NCI-H82 treated with DMSO at 0.1 percent for 48 hours (cell line): ENCODE measurements around the gene ADAM19.
A peak's percentile ranks its signal among the peaks of the same experiment; 100 is the strongest.
"Not testable (repeated sequence)": the region's sequence is repeated elsewhere in the genome, so short reads cannot be mapped to it uniquely, and the experiment has no call there.

ENCODE experiments used
- DNase-seq: peaks from one replicate; lab custom pipeline; 2025; ENCODE audit not compliant: unreplicated experiment; lab: John Stamatoyannopoulos, UW

The ADAM19 gene

DNA sequence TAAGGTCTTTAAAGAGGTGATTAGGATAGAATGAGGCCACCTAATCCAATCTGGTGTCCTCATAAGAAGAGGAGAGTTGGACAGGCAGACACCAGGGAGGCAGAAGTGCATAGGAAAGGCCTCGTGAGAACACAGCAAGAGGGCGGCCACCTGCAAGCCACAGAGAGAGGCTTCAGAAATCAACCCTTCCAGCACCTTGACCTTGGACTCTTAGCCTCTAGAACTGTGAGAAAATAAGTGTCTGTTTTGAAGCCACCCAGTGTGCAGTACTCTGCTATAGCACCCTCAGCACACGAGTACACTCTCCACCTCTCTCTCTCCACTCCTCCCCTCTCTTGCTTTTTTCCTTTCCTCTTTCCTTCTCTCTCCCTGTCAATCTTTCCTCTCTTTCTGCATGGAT, 88.7 kb downstream of the ADAM19 start:
- no peak for DNase-seq

GRCh38 chr5:157486221-157486681, 89.3 kb downstream of the ADAM19 start:
- DNase-seq, result no peak

DNA sequence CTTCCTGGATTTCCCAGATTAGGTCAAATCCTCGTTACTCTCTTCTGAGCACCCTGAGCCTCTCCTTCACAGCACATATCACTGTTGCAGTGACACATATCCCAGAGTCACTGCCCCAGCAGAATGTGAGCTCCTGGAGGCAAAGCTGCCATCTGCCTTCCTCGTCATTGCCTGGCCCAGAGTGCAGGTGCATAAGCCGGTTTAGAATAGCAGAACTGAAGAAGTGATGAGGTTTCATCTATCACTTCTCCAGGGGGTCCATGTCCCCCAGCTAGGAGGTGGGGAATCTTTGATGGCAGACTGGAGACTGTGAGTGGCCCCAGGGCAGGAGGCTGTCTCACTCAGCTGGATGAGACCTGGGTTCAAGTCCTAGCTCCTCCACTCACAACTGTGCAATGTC, 89.8 kb downstream of the ADAM19 start:
- no peak for DNase-seq

DNA sequence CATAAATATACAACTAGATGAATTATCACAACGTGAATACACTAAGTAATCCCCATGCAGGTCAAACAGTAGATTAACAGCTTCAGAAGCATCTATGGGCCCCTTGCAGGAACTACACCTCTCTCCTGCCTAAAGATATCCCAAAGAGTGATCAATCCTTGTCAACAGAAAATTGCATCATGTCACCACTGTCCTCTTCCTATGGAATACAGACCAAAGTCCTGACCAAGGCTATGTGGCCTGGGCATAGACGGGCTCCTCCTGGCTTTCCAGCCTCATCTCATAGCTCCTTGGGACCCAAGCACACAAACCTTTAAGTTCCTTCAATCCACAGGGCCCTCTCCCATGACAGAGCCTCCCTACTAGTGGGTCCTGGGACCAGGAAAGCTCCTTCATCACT, 90.2 kb downstream of the ADAM19 start:
- no peak for DNase-seq

DNA sequence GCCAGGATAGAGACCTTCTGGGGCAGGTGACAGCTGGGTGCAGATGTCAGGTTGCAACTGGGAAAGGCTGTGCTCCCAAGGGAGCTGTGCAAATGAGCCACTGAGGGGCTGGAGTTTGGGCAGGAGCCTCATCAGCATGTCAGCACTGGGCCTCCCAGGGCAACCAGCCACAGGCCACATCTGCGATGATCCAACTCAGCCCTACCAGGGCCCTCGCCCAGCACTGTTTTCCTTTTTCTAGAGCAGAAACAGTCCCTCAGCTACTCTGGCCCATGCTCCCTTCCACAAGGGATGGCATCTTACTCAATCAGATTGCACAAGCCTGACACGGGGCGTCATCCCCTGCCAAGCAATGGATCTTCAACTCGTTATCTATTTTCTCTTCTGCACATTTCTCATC, 90.8 kb downstream of the ADAM19 start:
- no peak for DNase-seq

DNA sequence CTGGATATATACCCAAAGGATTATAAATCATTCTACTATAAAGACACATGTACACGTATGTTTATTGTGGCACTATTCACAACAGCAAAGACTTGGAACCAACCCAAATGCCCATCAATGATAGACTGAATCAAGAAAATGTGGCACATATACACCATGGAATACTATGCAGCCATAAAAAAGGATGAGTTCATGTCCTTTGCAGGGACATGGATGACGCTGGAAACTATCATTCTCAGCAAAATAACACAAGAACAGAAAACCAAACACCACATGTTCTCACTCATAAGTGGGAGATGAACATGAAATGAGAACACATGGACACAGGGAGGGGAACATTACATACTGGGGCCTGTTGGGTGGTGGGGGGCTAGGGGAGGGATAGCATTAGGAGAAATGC, 92.9 kb downstream of the ADAM19 start:
- DNase-seq, result not testable (repeated sequence)

DNA sequence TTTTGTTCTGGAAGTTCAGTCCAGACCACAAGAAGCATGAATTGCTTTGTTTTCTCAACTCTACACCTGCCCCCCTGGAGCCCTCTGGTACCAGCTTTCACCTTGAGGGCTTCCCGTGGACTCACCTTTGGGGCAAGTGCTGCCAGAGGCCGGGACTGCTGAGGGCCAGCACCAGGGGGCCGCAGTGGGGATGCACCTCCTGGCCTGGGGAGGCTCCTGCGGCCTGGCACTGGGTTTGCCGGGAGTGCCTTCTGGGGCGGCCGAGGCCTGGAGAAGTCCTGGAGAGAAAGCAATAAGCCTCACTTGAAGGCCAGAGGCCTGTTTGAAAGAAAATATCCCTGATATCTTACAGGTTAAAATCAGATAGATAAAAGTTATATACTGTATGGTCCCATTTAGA, 93.9 kb downstream of the ADAM19 start:
- no peak for DNase-seq

DNA sequence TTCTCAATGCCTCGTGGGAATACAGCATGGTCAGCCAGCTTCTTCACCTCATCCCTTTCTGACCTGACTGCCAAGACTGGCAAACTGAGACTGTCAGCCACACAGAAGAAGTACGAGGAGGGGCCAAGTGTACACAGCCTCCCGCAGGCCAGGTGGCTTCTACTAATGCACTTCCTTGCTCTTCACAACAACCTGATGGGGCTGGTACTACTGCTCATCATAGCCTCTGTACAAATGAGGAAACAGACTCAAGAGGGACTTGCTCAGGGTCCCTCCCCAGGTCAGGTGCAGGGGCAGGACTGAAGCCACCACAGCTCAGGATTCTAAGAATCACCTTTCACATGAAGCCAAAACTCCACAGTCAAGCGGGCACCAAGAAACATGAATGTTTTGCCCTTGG, 94.3 kb downstream of the ADAM19 start:
- no peak for DNase-seq

GRCh38 chr5:157479612-157480510, 95.7 kb downstream of the ADAM19 start:
- no peak for DNase-seq

- DNase-seq, result no peak
Measured at GRCh38 chr5:157479166-157479565, 96.4 kb downstream of the ADAM19 start.

DNA sequence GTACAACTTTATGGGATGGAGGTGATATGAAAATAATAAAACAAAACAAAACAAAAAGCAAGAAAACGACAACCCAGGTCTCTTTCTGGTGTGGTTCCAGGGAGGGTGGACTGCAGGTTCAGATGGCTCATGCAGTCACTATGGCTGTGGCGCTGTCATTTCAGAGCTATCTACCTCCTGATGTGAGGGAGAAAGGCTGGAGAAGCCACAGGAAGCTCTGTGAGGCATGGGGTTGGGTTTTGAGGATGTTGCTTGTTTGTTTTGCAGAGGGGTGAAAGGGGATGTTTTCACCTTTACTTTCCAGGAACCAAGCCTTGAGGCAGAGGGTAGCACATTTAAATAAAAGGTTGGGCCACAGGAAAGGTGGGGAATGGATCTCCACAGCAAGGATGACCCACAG, 96.8 kb downstream of the ADAM19 start:
- DNase-seq, result no peak

GRCh38 chr5:157477814-157478494, 97.6 kb downstream of the ADAM19 start:
- DNase-seq, result no peak

- DNase-seq, result peak; percentile 25
Measured at GRCh38 chr5:157476702-157477408, 98.7 kb downstream of the ADAM19 start.

DNA sequence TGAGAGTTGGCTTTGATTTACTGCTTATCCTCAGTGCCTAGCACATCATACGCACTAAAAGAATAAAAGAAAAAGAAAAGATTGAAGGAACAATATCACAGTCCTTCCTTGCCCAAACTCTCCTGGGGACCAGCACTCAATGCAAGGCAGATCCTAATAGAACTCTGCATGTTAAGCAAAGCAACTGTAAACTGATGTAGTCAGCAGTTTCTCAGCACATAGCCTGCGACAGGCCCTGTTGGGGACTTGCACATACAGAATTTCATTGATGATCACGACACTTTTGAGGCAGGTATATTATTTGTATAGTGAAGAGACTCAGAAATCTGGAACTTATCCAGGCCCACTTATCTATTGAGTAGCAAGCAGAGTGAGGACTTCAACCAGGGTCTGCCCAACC, 100.1 kb downstream of the ADAM19 start:
- DNase-seq, result no peak

- DNase-seq, result no peak
Measured at GRCh38 chr5:157473383-157474320, 101.9 kb downstream of the ADAM19 start.

DNA sequence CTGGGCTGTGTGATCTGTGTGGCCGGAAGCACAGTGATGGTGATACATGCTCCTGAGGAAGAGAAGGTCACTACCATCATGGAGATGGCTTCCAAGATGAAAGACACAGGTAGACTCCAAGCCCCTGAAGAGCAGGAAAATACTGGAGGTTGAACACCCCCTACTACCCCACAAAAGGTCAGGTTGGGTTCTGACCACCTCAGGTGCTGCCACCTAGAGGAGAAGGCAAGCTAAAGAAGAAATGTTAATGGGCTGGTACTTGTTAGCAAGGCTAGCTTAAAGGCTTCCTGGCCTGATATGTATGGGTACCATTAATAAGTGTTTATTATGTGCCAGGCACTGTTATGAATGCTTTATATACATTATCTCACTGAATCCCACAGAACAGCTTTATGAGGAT, 103.9 kb downstream of the ADAM19 start:
- DNase-seq, result peak; percentile 27

- no peak for DNase-seq
Measured at GRCh38 chr5:157470631-157471030, 104.9 kb downstream of the ADAM19 start.

- no peak for DNase-seq
Measured at GRCh38 chr5:157469687-157470086, 105.9 kb downstream of the ADAM19 start.

DNA sequence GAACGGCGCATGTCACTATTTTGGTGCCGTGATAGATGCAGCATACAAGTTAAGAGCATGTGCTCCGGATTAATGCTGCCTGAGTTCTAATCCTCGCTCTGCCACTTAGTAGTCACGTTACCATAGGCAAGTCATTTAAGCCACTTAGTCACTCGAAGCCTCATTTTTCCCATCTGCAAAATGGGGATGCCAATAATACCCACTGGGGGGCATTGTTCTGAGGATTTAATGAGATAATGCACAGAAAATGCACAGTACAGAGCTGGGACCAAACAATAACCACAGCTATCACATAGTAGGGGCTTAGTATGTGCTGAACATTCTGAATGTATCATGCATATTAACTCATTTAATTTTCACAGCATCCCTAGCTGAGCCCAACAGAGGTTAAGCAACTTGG, 106.5 kb downstream of the ADAM19 start:
- no peak for DNase-seq

DNA sequence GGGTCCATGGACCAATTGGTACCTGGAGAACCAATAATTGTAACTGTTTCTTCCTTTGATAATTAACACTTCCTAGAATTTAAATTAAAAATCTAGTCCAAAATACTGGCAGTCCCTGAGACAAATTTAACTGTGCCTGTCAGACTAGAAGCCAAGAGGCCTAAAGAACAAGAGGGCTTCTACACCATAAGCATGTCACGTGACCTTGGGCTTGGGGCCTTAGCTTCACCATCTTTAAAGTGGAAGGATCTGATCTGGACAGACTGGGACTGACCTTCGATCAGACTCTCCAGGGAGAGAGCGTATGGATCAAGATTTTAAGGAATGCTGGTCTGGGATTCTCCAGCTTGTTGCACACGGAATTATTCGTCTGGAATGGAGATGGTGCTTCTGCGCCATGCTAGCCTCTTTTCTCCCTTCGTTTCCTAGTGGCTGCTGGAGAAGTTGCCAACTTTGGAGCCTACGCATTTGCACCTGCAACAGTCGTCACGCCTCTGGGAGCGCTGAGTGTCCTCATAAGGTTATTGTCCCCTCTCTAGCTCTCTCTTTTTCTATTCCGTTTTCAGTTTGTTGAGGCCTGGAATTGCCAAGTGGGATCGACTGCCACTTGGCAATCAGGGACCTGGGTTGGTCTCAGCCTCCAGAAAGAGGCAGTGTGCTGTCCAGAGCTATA, 107.1 kb downstream of the ADAM19 start:
- DNase-seq, result no peak
